Muscle layer of duodenum (tissue), 2 donors: ENCODE measurements around the gene GAL3ST2.
A peak's percentile ranks its signal among the peaks of the same experiment; 100 is the strongest.

Experiments
- H3K27ac ChIP-seq: one replicate; pipeline ENCODE4 v1.7.0; 2013; ENCODE audit warnings: mild to moderate bottlenecking, low read length
- H3K27me3 ChIP-seq: one replicate; pipeline ENCODE4 v1.7.0; 2013; ENCODE audit warnings: low read depth, mild to moderate bottlenecking, control low read depth, low read length
- H3K36me3 ChIP-seq, 2 donors: one replicate each; pipeline ENCODE4 v1.7.0; 2013; ENCODE audit warnings: low read length in 2 of 2, control low read depth in 1 of 2, mild to moderate bottlenecking in 1 of 2; ENCODE audit not compliant: insufficient read depth in 2 of 2, control insufficient read depth in 1 of 2
- H3K4me1 ChIP-seq, 2 donors: one replicate each; pipeline ENCODE4 v1.7.0; 2013; ENCODE audit warnings: low read length in 2 of 2, mild to moderate bottlenecking in 2 of 2, control low read depth in 1 of 2, moderate library complexity in 1 of 2; ENCODE audit not compliant: insufficient read depth in 2 of 2, control insufficient read depth in 1 of 2
- H3K4me3 ChIP-seq, 2 donors: one replicate each; pipeline ENCODE4 v1.7.0; 2013; ENCODE audit warnings: low read length in 2 of 2, low read depth in 1 of 2, mild to moderate bottlenecking in 1 of 2
- H3K9me3 ChIP-seq, 2 donors: one replicate each; pipeline ENCODE4 v1.7.0; 2013; ENCODE audit warnings: low read length in 2 of 2, control low read depth in 1 of 2, mild to moderate bottlenecking in 1 of 2; ENCODE audit not compliant: control insufficient read depth in 1 of 2
- donor health status: healthy.

Gene GAL3ST2

DNA sequence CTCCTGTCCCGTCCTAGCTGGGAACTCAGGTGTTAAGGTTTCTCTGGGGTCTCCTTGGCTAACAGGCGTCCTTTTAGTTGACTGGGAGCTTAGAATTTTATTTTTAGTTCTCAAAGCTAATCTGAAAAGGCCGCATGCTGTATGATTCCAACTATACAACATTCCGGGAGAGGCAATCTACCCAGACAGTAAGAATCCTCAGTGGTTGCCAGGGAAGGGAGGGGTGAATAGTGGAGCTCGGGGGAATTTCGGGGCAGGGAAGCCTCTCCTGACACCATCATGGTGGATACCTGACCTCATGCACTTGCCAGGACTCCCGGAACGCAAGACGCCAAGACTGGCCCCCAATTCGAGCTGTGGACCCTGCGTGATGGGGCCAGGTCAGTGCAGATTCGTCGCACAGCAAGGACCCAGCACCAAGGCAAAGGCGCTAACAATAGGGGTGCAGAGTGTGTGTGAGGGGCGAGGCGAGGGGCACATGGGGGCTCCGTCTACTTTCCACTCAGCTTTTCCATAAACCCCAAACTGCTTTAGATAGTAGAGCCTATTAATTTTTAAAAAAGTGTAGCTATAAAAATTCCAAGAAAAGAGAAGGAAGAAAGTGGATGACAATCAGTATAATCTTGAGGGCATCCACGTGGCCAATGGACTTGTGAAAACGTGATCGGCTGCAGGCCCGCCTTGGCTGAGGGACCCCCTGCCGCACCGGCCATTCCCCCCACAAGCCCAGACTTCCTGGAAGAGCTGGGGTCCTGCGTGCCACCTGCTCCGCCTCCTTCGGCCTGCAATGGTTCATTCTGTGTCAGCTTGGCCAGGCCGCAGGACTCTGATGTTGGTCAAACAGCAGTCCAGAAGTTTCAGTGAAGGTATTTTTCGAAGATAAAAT is 64.8 kb downstream of the GAL3ST2 start:
- H3K27ac ChIP-seq: no peak overlapping the region
- H3K4me1 ChIP-seq: peaks cover 0 to 13% of the 10 kb centered on the region in 2 donors
- H3K9me3 ChIP-seq: no peaks in the 10 kb centered on the region
- no peaks in the 10 kb centered on the region for H3K27me3 ChIP-seq
- no peaks in the 10 kb centered on the region for H3K36me3 ChIP-seq
- no peak overlapping the region for H3K4me3 ChIP-seq

- Histone ChIP-seq H3K9me3 (no peaks in the 10 kb centered on the region), H3K4me1 (peaks cover 0 to 13% of the 10 kb centered on the region in 2 donors), H3K27ac (no peak overlapping the region), H3K27me3 (no peaks in the 10 kb centered on the region), H3K36me3 (no peaks in the 10 kb centered on the region), H3K4me3 (no peak overlapping the region)
These were observed 65.4 kb downstream of the GAL3ST2 start for GRCh38 chr2:241842067-241842415.

- Histone ChIP-seq H3K4me1 (peaks cover 0 to 13% of the 10 kb centered on the region in 2 donors), H3K27me3 (no peaks in the 10 kb centered on the region), H3K36me3 (no peaks in the 10 kb centered on the region), H3K27ac (peak overlapping the region; percentile 31), H3K4me3 (peak overlapping the region in 1 of 2 donors; percentile 19), H3K9me3 (no peaks in the 10 kb centered on the region)
These were observed 66.1 kb downstream of the GAL3ST2 start for GRCh38 chr2:241842620-241843211.

DNA sequence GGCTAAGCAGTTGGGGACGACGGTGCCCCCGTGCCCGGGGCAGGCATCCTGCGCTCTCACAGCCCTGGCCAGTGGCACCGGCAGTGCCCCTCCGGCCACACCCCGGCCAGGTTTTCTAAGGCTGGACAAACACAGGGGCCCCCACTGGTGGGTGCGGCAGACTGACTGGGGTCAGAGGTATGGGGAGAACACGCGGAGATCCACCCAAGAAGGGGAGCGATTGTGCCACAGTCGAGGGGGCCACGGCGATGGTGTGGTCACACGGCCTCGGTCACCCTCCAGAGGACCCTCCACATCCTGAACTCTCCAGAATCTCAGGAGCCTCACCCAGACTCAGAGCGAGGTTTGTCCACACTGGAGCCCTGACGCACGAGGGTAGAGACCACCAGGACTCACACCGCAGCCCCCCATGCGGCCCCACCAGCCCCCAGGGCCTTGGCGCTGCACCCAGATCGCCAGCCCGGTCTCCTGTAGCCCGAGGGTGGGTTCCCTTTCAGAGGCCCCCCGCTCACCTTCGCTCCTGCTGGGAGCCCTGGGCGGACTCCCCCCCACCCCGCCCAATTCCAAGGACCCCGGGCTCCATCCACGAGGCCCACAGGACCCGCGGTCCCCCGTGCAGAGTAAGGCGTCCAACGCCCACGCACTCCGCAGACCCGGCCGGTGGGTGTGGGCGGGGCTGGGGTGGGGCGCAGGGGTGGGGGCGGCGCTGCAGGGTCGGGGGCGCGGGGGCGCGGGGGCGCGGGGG is 66.9 kb downstream of the GAL3ST2 start:
- peaks cover 0 to 13% of the 10 kb centered on the region in 2 donors for H3K4me1 ChIP-seq
- H3K9me3 ChIP-seq: no peaks in the 10 kb centered on the region
- no peaks in the 10 kb centered on the region for H3K27me3 ChIP-seq
- H3K36me3 ChIP-seq: no peaks in the 10 kb centered on the region
- peak overlapping the region; percentile 19 to 21 for H3K4me3 ChIP-seq
- H3K27ac ChIP-seq: peak overlapping the region; percentile 31

DNA sequence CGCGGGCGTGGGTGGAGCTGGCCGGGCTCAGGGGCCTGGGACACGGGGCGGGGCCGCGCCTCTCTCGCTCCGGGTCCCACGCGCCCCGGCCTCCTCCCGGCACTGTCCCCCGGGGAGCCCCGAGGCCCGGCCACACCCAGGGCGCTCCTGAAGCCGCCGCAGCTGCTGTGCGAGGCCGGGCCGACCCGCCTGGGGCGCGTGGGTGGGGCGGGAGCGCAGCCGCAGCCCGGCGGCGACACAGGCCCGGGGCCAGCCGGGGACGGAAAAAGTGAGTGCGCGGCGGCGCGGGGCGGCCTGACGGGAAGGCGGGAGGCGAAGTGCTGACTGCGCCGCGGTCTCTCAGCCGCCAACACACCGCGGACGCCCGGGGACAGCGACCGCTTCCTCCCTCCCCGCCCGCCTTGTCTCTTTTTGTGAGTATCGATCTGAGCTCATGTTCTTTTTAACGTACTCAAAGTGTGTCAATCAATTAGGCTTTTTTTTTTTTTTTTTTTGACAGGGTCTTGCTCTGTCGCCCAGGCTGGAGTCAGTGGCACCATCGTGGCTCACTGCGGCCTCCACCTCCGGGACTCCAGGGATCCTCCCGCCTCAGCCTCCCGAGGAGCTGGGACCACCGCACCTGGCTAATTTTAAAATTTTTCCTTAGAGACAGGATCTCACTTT is 67.6 kb downstream of the GAL3ST2 start:
- no peak overlapping the region for H3K27ac ChIP-seq
- no peaks in the 10 kb centered on the region for H3K36me3 ChIP-seq
- no peaks in the 10 kb centered on the region for H3K27me3 ChIP-seq
- H3K9me3 ChIP-seq: no peaks in the 10 kb centered on the region
- peaks cover 0 to 13% of the 10 kb centered on the region in 2 donors for H3K4me1 ChIP-seq
- H3K4me3 ChIP-seq: peak overlapping the region; percentile 31 to 50

DNA sequence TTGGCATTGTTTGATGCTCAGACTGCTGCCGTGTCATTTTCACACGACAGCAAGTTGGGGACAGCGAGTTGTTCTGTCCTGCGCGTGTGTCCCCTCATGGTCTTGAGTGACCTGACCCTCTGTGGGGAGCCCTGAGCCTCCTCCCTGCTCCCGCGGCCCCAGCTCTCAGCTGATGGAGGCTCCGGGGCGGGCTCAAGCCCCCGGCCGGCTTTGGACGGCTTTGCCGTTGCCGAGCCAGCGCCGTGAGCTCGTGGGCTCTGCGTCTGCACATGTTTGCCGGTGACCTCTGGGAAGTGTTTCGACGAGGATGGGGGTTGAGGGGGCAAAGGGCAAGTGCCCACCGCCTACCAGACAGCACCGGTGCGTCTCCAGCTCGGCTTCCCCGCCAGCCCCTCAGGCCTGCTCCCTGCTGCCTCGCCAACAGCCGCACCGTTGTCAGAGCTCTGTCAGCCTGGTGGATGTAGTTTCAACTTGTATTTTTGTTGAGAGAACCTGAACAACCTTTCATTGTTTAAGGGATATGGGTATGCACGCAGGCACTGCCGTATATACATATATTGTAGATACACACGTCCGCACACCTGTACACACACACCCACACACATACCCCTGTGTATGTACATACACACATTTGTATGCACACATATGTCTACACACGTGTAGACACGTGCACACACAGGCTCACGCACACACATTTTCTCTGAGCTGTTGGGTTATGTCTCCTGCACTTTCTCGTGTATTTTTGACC is 68.4 kb downstream of the GAL3ST2 start:
- Histone ChIP-seq H3K4me3 (peak overlapping the region; percentile 31 to 50), H3K27ac (no peak overlapping the region), H3K9me3 (no peaks in the 10 kb centered on the region), H3K36me3 (no peaks in the 10 kb centered on the region), H3K27me3 (no peaks in the 10 kb centered on the region), H3K4me1 (peaks cover 0 to 13% of the 10 kb centered on the region in 2 donors)

- Histone ChIP-seq H3K9me3 (no peaks in the 10 kb centered on the region), H3K27ac (no peak overlapping the region), H3K4me3 (no peak overlapping the region), H3K36me3 (no peaks in the 10 kb centered on the region), H3K27me3 (no peaks in the 10 kb centered on the region), H3K4me1 (peaks cover 0 to 13% of the 10 kb centered on the region in 2 donors)
These were observed 69.8 kb downstream of the GAL3ST2 start for GRCh38 chr2:241846406-241846805.

- no peak overlapping the region for H3K4me3 ChIP-seq
- no peaks in the 10 kb centered on the region for H3K36me3 ChIP-seq
- H3K4me1 ChIP-seq: peaks cover 0 to 13% of the 10 kb centered on the region in 2 donors
- no peaks in the 10 kb centered on the region for H3K27me3 ChIP-seq
- H3K9me3 ChIP-seq: no peaks in the 10 kb centered on the region
- no peak overlapping the region for H3K27ac ChIP-seq
These were observed 72.4 kb downstream of the GAL3ST2 start for GRCh38 chr2:241848761-241849615.

GRCh38 chr2:241849616-241850543 is 73.3 kb downstream of the GAL3ST2 start:
- Histone ChIP-seq H3K9me3 (no peaks in the 10 kb centered on the region), H3K4me1 (peaks cover 0 to 8% of the 10 kb centered on the region in 2 donors)

More at GRCh38 chr2:241849616-241850543, 73.3 kb downstream of the GAL3ST2 start:
- Histone ChIP-seq H3K27ac (no peak overlapping the region), H3K36me3 (no peaks in the 10 kb centered on the region), H3K27me3 (no peaks in the 10 kb centered on the region), H3K4me3 (no peak overlapping the region)
